Measurements from ENCODE around the gene TAAR2. TPM values are rescaled to one million over a fixed set of nuclear protein-coding genes. Genes with fewer than 3 reads are reported as not detected.

Gene TAAR2
- total RNA-seq, 2 experiments from 2014 or later, result not detected

- ChIA-PET POLR2A (no interaction called here), CTCF (no interaction called here)
- Mint-ChIP-seq H3K36me3 (no peaks in the 10 kb centered on the region), H3K9me3 (no peaks in the 10 kb centered on the region), H3K27me3 (peaks cover 21% of the 10 kb centered on the region), H3K4me1 (ENCODE audit: low read depth) (no peaks in the 10 kb centered on the region), H3K4me3 (no peak overlapping the region), H3K27ac (no peak overlapping the region)
- intact Hi-C loops (cut with micrococcal nuclease), result no loop called here
- DNase-seq, result no peak
Measured at GRCh38 chr6:132568611-132569010, 55.5 kb downstream of the TAAR2 start.

- Mint-ChIP-seq H3K4me1 (ENCODE audit: low read depth) (no peaks in the 10 kb centered on the region), H3K4me3 (no peak overlapping the region), H3K36me3 (no peaks in the 10 kb centered on the region), H3K27me3 (peaks cover 22% of the 10 kb centered on the region), H3K27ac (no peak overlapping the region), H3K9me3 (no peaks in the 10 kb centered on the region)
- DNase-seq, result no peak
- intact Hi-C loops (cut with micrococcal nuclease), result no loop called here
- POLR2A ChIA-PET, result no interaction called here
- CTCF ChIA-PET, result no interaction called here
Measured at GRCh38 chr6:132567566-132567965, 56.5 kb downstream of the TAAR2 start.

Other genes starting within 250 kb of the TAAR2 start
- not detected for gene MOXD1, start 222.8 kb downstream of the TAAR2 start, total RNA-seq
- gene STX7, start 111.2 kb downstream of the TAAR2 start, total RNA-seq, result 10 to 100 TPM; 16.2 to 19.0 TPM
- not detected for gene TAAR9, start 86.0 kb downstream of the TAAR2 start, total RNA-seq
- not detected for gene TAAR8, start 71.6 kb downstream of the TAAR2 start, total RNA-seq
- not detected for gene TAAR6, start 54.0 kb downstream of the TAAR2 start, total RNA-seq
- not detected for gene TAAR5, start 34.5 kb downstream of the TAAR2 start, total RNA-seq
- not detected for gene TAAR1, start 34.9 kb upstream of the TAAR2 start, total RNA-seq
- not detected for gene VNN1, start 89.8 kb upstream of the TAAR2 start, total RNA-seq
- gene VNN2, start 133.6 kb upstream of the TAAR2 start, total RNA-seq, result 1 to 10 TPM; 4.3 to 5.0 TPM
- 1 to 10 TPM; 4.5 to 5.2 TPM for gene SLC18B1, start 174.4 kb upstream of the TAAR2 start, total RNA-seq
- 1,000 to 10,000 TPM; 1,796 to 1,823 TPM for gene RPS12, start 190.3 kb upstream of the TAAR2 start, total RNA-seq

Measured in activated CD4-positive, alpha-beta memory T cell treated with anti-CD3 and anti-CD28 coated beads for 36 hours (primary cell).